Measurements from ENCODE around the gene GATD1.
A peak's percentile ranks its signal among the peaks of the same experiment; 100 is the strongest.

Gene GATD1

GRCh38 chr11:777288-778255, at the start of gene GATD1:
TSS of gene GATD1 (minus strand) at chr11:777487. CDS start at chr11:777462, 25 bp downstream.
- peak; percentile 96 for DNase-seq (ENCODE audit: low spot score)

GRCh38 chr11:826836-827145, 49.5 kb upstream of the GATD1 start:
- DNase-seq (ENCODE audit: low spot score) = no peak

- no peak for DNase-seq (ENCODE audit: low spot score)
These were observed 48.9 kb upstream of the GATD1 start for GRCh38 chr11:826227-826621.

GRCh38 chr11:825366-826226, 48.3 kb upstream of the GATD1 start:
- DNase-seq (ENCODE audit: low spot score) = no peak

- no peak for DNase-seq (ENCODE audit: low spot score)
These were observed 47.7 kb upstream of the GATD1 start for GRCh38 chr11:824942-825341.

- DNase-seq (ENCODE audit: low spot score) = no peak
These were observed 47.1 kb upstream of the GATD1 start for GRCh38 chr11:824292-824880.

GRCh38 chr11:823441-824291, 46.4 kb upstream of the GATD1 start:
- DNase-seq (ENCODE audit: low spot score) = no peak

GRCh38 chr11:821512-822371, 44.5 kb upstream of the GATD1 start:
- DNase-seq (ENCODE audit: low spot score) = no peak

GRCh38 chr11:820655-821511, 43.6 kb upstream of the GATD1 start:
- DNase-seq (ENCODE audit: low spot score) = no peak

- DNase-seq (ENCODE audit: low spot score) = peak; percentile 78
These were observed 42.8 kb upstream of the GATD1 start for GRCh38 chr11:819943-820649.

GRCh38 chr11:819129-819931, 42.0 kb upstream of the GATD1 start:
- DNase-seq (ENCODE audit: low spot score) = peak; percentile 93

- DNase-seq (ENCODE audit: low spot score) = no peak
These were observed 41.3 kb upstream of the GATD1 start, which contains the start of gene PNPLA2 for GRCh38 chr11:818396-819128. TSS of gene PNPLA2 (plus strand) at chr11:818914. CDS start at chr11:819719, 805 bp downstream.

GRCh38 chr11:816433-816779, 39.1 kb upstream of the GATD1 start:
- no peak for DNase-seq (ENCODE audit: low spot score)

- no peak for DNase-seq (ENCODE audit: low spot score)
These were observed 38.6 kb upstream of the GATD1 start for GRCh38 chr11:815675-816432.

GRCh38 chr11:813456-814096, 36.3 kb upstream of the GATD1 start:
- no peak for DNase-seq (ENCODE audit: low spot score)

- no peak for DNase-seq (ENCODE audit: low spot score)
These were observed 35.8 kb upstream of the GATD1 start for GRCh38 chr11:813072-813455.

Data from ecto neural progenitor cell (in vitro differentiated cells).